K562 (cell line): ENCODE results near the gene MAGI1. TPM values are rescaled to one million over a fixed set of nuclear protein-coding genes. Genes with fewer than 3 reads are reported as not detected.

ENCODE experiments used
- ATAC-seq: fragments of 200-7000 bp; cut with Tn5 transposase; 3 replicates; pipeline ENCODE4 v1.9.1; 2020; ENCODE audit warnings: moderate library complexity
- BruUV-seq: library from RNA; stranded (reverse); fragments of 400-500 nt; replicated peaks from 2 replicates; lab custom pipeline; 2021; lab: Mats Ljungman, UMichigan
- CTCF ChIA-PET: fragments of 300-600 bp; formaldehyde crosslinking; extraction: SDS; loops from one replicate; lab custom pipeline; 2021; ENCODE audit warnings: low intra/inter-chr PET ratio; lab: Yijun Ruan, JAX
- POLR2A ChIA-PET: fragments of 300-600, 350-650 bp; sonication (Branson Sonifier 250); formaldehyde crosslinking; extraction: SDS; loops from one replicate; lab custom pipeline; 2021; ENCODE audit warnings: antibody characterized with exemption, inconsistent platforms; lab: Yijun Ruan, JAX
- DNase-seq, 4 experiments: peaks; one replicate each; pipeline versions ENCODE4 v3.0.0 to v3.0.0-alpha.2; 2011 to 2018; ENCODE audit warnings: low spot score in 3 of 4, mixed read lengths in 3 of 4; ENCODE audit errors: extremely low read depth in 1 of 4
- FAIRE-seq: peaks from 2 replicates; lab custom pipeline; 2011; peaks lifted over from hg19 to GRCh38; lab: Jason Lieb, UNC
- H2AFZ ChIP-seq: 2 replicates; pipeline ENCODE4 v1.6.0; 2011; ENCODE audit warnings: low read depth, low read length, control low read depth, inconsistent platforms
- H3K27ac ChIP-seq: fragments of 200-600 bp; 3 replicates; pipeline ENCODE4 v1.8.0; 2011; ENCODE audit warnings: low read depth, mild to moderate bottlenecking, control low read depth, inconsistent platforms, low read length, moderate library complexity, mixed read lengths; ENCODE audit errors: extremely low read depth
- H3K27me3 ChIP-seq, 2 experiments: fragments of 300-600 bp in 1 of 2; 2 replicates in 1 of 2; 3 replicates in 1 of 2; pipeline versions ENCODE4 v1.6.0 to v1.8.0; 2011; ENCODE audit warnings: inconsistent platforms in 2 of 2, low read length in 2 of 2, mild to moderate bottlenecking in 1 of 2, mixed read lengths in 1 of 2, moderate library complexity in 1 of 2; ENCODE audit not compliant: control insufficient read depth in 2 of 2, insufficient read depth in 2 of 2
- H3K36me3 ChIP-seq: fragments of 300-600 bp; 3 replicates; pipeline ENCODE4 v1.8.0; 2011; ENCODE audit warnings: mild to moderate bottlenecking, low read length, inconsistent platforms; ENCODE audit not compliant: control insufficient read depth, insufficient read depth
- H3K4me1 ChIP-seq, 2 experiments: fragments of 200-600 bp in 1 of 2; replicated peaks in 1 of 2; 2 replicates in 1 of 2; 3 replicates in 1 of 2; pipeline versions ENCODE4 v1.5.1 to v1.8.0; 2011; ENCODE audit warnings: inconsistent platforms in 2 of 2, low read length in 2 of 2, mild to moderate bottlenecking in 1 of 2, mixed read lengths in 1 of 2, moderate library complexity in 1 of 2; ENCODE audit not compliant: control insufficient read depth in 2 of 2, insufficient read depth in 2 of 2
- H3K4me2 ChIP-seq: 2 replicates; pipeline ENCODE4 v1.6.1; 2011; ENCODE audit warnings: low read length, control low read depth, inconsistent platforms, mixed read lengths; ENCODE audit not compliant: insufficient read depth
- H3K4me3 ChIP-seq: fragments of 200-600 bp; sonication (generic), shearing (Covaris generic); 2 replicates; pipeline ENCODE4 v1.5.1; 2016; ENCODE audit warnings: control low read depth, inconsistent platforms
- H3K79me2 ChIP-seq: fragments of 200-600 bp; 3 replicates; pipeline ENCODE4 v1.8.0; 2011; ENCODE audit warnings: low read length, inconsistent platforms; ENCODE audit not compliant: control insufficient read depth, insufficient read depth
- H3K9ac ChIP-seq, 2 experiments: 2 replicates each; pipeline versions ENCODE4 v1.6.0 to v1.6.1; 2011; ENCODE audit warnings: low read depth in 2 of 2, low read length in 2 of 2, control low read depth in 1 of 2, inconsistent platforms in 1 of 2, mild to moderate bottlenecking in 1 of 2, mixed read lengths in 1 of 2; ENCODE audit not compliant: insufficient read depth in 1 of 2
- H3K9me1 ChIP-seq: one replicate; pipeline ENCODE4 v1.6.0; 2011; ENCODE audit warnings: inconsistent platforms, mild to moderate bottlenecking, low read length, moderate library complexity; ENCODE audit not compliant: control insufficient read depth, insufficient read depth
- H3K9me3 ChIP-seq: replicated peaks from 2 replicates; pipeline ENCODE4 v1.5.1; 2011; ENCODE audit warnings: low read depth, low read length, inconsistent platforms; ENCODE audit not compliant: control insufficient read depth, insufficient read depth
- H4K20me1 ChIP-seq: replicated peaks from 2 replicates; pipeline ENCODE4 v1.6.1; 2011; ENCODE audit warnings: low read length, inconsistent platforms, mixed read lengths; ENCODE audit not compliant: control insufficient read depth, insufficient read depth
- CC2D1A ChIP-seq: fragments of 450-650 bp; IDR thresholded peaks from 2 replicates; pipeline ENCODE4 v1.6.1; 2017; ENCODE audit warnings: mild to moderate bottlenecking
- CEBPZ ChIP-seq: fragments of 150-350 bp; IDR thresholded peaks from 2 replicates; pipeline ENCODE4 v1.6.1; 2014; ENCODE audit warnings: low read depth, mild to moderate bottlenecking, low read length, borderline replicate concordance
- FOXJ3 ChIP-seq: sonication (generic); formaldehyde crosslinking; IDR thresholded peaks from 2 replicates; pipeline ENCODE4 v1.4.0; 2020; ENCODE audit warnings: mild to moderate bottlenecking, missing genetic modification reagents
- FOXK2 ChIP-seq, 2 experiments: fragments of 450-650 bp; IDR thresholded peaks in 1 of 2; conservative IDR thresholded peaks in 1 of 2; 2 replicates each; pipeline ENCODE4 v1.6.1; 2016; ENCODE audit warnings: low read depth in 2 of 2, mild to moderate bottlenecking in 1 of 2
- FOXP4 ChIP-seq: sonication (generic); formaldehyde crosslinking; IDR thresholded peaks from 2 replicates; pipeline ENCODE4 v1.8.0; 2022; ENCODE audit warnings: mild to moderate bottlenecking, missing genetic modification reagents, borderline replicate concordance
- NCOR1 ChIP-seq: fragments of 450-650 bp; IDR thresholded peaks from 2 replicates; pipeline ENCODE4 v1.6.1; 2016; ENCODE audit warnings: mild to moderate bottlenecking, moderate library complexity
- SMARCC2 ChIP-seq: fragments of 450-650 bp; IDR thresholded peaks from 2 replicates; pipeline ENCODE4 v1.6.1; 2017; ENCODE audit warnings: antibody characterized with exemption, moderate library complexity, mild to moderate bottlenecking, low read depth
- TRIM28 ChIP-seq: fragments of 450-650 bp; IDR thresholded peaks from 2 replicates; pipeline ENCODE4 v1.6.1; 2017
- ZNF277 ChIP-seq: fragments of 250-450 bp; sonication (Bioruptor Pico); IDR thresholded peaks from 2 replicates; pipeline ENCODE4 v1.8.0; 2022; ENCODE audit warnings: inconsistent platforms, mild to moderate bottlenecking, moderate library complexity, borderline replicate concordance
- ZNF644 ChIP-seq: fragments of 200-800 bp; sonication (Bioruptor generic); IDR thresholded peaks from 2 replicates; pipeline ENCODE4 v1.6.1; 2016; ENCODE audit warnings: low read depth, missing genetic modification characterization, missing compliant biosample characterization
- WGBS: fragments of 100-300 bp; shearing (Covaris generic); methylation state at CpG from one replicate; pipeline ENCODE4 v1.1.6; 2016; ENCODE audit warnings: low coverage, mixed read lengths; ENCODE audit not compliant: insufficient coverage; ENCODE audit errors: missing lambda C conversion rate; 5-methylcytosine and 5-hydroxymethylcytosine counted together
- in situ Hi-C: fragments of 300-500 bp; cut with MboI; formaldehyde crosslinking; loops from 4 replicates; pipeline ENCODE4 v1.15.0; 2018; ENCODE audit warnings: inconsistent platforms, mixed read lengths
- intact Hi-C: fragments of 100-400 bp; cut with micrococcal nuclease; formaldehyde crosslinking; loops from 2 replicates; pipeline ENCODE4 v1.14.2; 2022
- polyA plus RNA-seq, 8 experiments: library from polyadenylated mRNA; depleted of rRNA in 4 of 8; stranded (reverse) in 5 of 8; unstranded in 3 of 8; fragments of >200 nt; fragmentation: Nextera tagmentation in 2 of 8; fragmentation: Illumina TruSeq in 1 of 8; extraction: Ambion mirVana in 2 of 8; extraction: Trizol in 1 of 8; gene quantifications; 2 replicates each; pipeline versions ENCODE4 v1.2.1 to v1.2.3, GENCODE V29; 2011 to 2014; ENCODE audit warnings: inconsistent platforms in 1 of 8, missing spikeins in 1 of 8
- total RNA-seq, 7 experiments: library from RNA; depleted of rRNA in 6 of 7; stranded (reverse); fragments of >200 nt in 6 of 7; fragmentation: Illumina TruSeq in 2 of 7; extraction: Trizol in 2 of 7; gene quantifications; 2 replicates each; pipeline versions ENCODE4 v1.2.1 to v1.2.3, GENCODE V29; 2011 to 2021; ENCODE audit warnings: low replicate concordance in 1 of 7

MAGI1 gene
- total and polyA plus RNA-seq, 9 of the 15 experiments (the other 6 are each of a cell fraction or from before 2014, with no cell fraction given), result 7.8 to 59.4 (median 43.2) TPM

- intact Hi-C loops (no loop called here), in situ Hi-C loops (loop anchor here (25.0 kb wide), 1 partner anchor 361 kb away; no protein-coding TSS in a partner anchor)
- no peaks in the 10 kb centered on the region for H3K79me2 ChIP-seq
- no peak overlapping the region for H3K9ac ChIP-seq
- no peaks in the 10 kb centered on the region for H4K20me1 ChIP-seq
- 2% methylated on average over 6 of the region's 6 CpGs for WGBS
- H3K27ac ChIP-seq, result no peak overlapping the region
- no peaks in the 10 kb centered on the region for H3K36me3 ChIP-seq
- H2AFZ ChIP-seq, result no peak overlapping the region
- no peak overlapping the region for H3K4me2 ChIP-seq
- DNase-seq, result no peak
- no TSS peak for BruUV-seq
- H3K4me1 ChIP-seq, result no peaks in the 10 kb centered on the region
- no peak overlapping the region for H3K4me3 ChIP-seq
- H3K9me3 ChIP-seq, result no peaks in the 10 kb centered on the region
- CTCF ChIA-PET, result no interaction called here
- ATAC-seq, result no peak
- POLR2A ChIA-PET, result no interaction called here
- H3K9me1 ChIP-seq, result no peaks in the 10 kb centered on the region
- no peak for TF ChIP-seq TRIM28
- H3K27me3 ChIP-seq, result no peaks in the 10 kb centered on the region
- no peak for FAIRE-seq
Observed at GRCh38 chr3:65776494-65776893, 262.2 kb downstream of the MAGI1 start.

GRCh38 chr3:65776081-65776480, 262.6 kb downstream of the MAGI1 start:
- H4K20me1 ChIP-seq, result no peaks in the 10 kb centered on the region
- DNase-seq, result no peak
- H3K79me2 ChIP-seq, result no peaks in the 10 kb centered on the region
- H3K9me1 ChIP-seq, result no peaks in the 10 kb centered on the region
- no peak for FAIRE-seq
- H3K4me2 ChIP-seq, result no peak overlapping the region
- H3K9ac ChIP-seq, result no peak overlapping the region
- H2AFZ ChIP-seq, result no peak overlapping the region
- ChIA-PET POLR2A (no interaction called here), CTCF (no interaction called here)
- H3K4me3 ChIP-seq, result no peak overlapping the region
- no peaks in the 10 kb centered on the region for H3K4me1 ChIP-seq
- BruUV-seq, result no TSS peak
- no peak for ATAC-seq
- H3K27me3 ChIP-seq, result no peaks in the 10 kb centered on the region
- in situ Hi-C loops (loop anchor here (25.0 kb wide), 1 partner anchor 361 kb away; no protein-coding TSS in a partner anchor), intact Hi-C loops (no loop called here)
- no peaks in the 10 kb centered on the region for H3K36me3 ChIP-seq
- H3K27ac ChIP-seq, result no peak overlapping the region
- H3K9me3 ChIP-seq, result no peaks in the 10 kb centered on the region
- no peak for TF ChIP-seq FOXK2 (conservative IDR thresholded peaks at IDR 0.05 in 1 of 2, IDR thresholded peaks at IDR 0.05 in 1 of 2; ENCODE audit: low read depth in 2 of 2)
- no peak for TF ChIP-seq SMARCC2
- no peak for TF ChIP-seq FOXJ3
- no peak for TF ChIP-seq ZNF277 (CRISPR knock-in tag)
- TF ChIP-seq CC2D1A, result no peak
- TF ChIP-seq CEBPZ, result no peak
- no peak for TF ChIP-seq FOXP4 (CRISPR knock-in tag)
- TF ChIP-seq ZNF644, result no peak
- no peak for TF ChIP-seq NCOR1
